ENCODE results near the gene ENSA.
"Not testable (repeated sequence)": the region's sequence is repeated elsewhere in the genome, so short reads cannot be mapped to it uniquely, and the experiment has no call there.

The ENSA gene

GRCh38 chr1:150621497-150622302 lies 7.7 kb downstream of the ENSA start:
- DNase-seq = peak; percentile 11 to 44

GRCh38 chr1:150620919-150621318 lies 8.5 kb downstream of the ENSA start:
- no peak for DNase-seq

GRCh38 chr1:150619576-150620509 lies 9.6 kb downstream of the ENSA start:
- peak in 1 of 2 experiments; percentile 56 for DNase-seq

DNA sequence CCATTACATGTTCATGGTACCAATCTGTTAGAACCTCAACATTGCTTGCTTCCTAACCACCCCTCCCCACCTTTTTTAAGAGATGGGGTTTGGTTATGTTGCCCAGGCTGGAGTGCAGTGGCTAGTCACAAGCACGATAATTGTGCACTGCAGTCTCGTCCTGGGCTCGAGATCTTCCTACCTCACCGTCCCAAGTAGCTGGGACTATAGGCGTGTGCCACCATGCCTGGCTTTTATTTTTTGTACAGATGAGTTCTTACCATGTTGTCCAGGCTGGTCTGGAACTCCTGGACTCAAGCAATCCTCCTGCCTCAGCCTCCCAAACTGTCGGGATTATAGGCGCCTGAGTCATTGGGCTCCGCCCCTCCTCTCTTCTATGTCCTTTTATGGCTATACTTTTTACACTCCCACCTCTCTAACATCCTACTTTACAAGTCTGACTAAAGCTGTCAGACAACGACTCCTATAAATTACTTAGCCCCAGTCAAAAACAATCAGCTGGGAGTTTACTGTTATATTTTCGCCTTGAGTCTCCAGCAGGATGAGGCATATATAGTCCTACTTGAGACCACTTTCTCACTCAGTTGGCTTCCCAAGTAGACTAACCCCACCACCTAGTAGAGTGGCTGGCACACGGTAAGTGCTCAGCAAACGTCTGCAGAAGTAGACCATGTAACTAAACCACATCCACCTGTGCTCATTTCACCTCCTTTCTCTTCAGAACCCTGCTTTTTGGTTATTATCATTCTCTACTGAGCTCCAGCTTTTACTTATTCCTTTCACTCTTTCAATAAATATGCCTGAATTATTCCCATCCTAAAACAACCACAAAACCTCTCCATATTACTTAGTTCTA lies 13.8 kb downstream of the ENSA start:
- no peak for DNase-seq

DNA sequence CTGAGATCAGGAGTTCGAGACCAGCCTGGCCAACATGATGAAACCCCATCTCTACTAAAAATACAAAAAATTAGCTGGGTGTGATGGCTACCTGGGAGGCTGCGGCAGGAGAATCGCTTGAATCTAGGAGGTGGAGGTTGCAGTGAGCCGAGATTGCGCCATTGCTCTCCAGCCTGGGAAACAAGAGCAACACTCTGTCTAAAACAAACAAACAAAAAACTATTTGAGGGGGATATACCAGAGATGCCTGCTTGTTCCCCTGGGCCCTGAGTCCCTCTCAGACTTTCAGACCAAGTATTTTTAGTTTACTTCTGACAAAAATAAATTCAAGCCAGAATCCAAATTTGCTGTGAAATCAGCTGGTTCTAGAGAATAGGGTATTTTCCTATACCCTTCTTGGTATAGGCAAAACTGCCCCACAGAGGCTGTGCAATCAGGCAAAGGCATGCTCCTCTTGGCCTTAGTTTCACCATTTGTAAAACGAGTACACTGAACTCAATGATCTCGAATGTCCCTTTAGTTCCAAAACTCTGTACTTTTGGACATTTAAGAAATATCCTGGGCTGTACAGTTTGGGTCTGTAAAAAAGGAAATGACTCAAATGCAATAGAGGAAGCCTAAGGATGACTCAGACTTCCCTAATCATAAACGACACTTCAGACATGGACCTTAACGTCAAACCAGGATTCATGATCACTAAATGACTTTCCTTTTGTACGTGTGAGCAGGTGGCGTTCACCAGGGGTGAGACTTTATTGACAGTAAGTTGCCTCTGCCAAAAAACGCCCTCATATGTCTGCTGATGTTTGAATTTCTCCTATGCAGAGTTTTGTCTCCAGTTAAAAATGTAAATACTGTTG lies 16.1 kb downstream of the ENSA start:
- DNase-seq = peak; percentile 94 to 99

- no peak for DNase-seq
These were observed 17.4 kb downstream of the ENSA start for GRCh38 chr1:150612014-150612345.

- no peak for DNase-seq
These were observed 18.8 kb downstream of the ENSA start for GRCh38 chr1:150610576-150610975.

- DNase-seq = no peak
These were observed 19.7 kb downstream of the ENSA start for GRCh38 chr1:150609732-150610131.

- no peak for DNase-seq
These were observed 22.8 kb downstream of the ENSA start for GRCh38 chr1:150606463-150607142.

DNA sequence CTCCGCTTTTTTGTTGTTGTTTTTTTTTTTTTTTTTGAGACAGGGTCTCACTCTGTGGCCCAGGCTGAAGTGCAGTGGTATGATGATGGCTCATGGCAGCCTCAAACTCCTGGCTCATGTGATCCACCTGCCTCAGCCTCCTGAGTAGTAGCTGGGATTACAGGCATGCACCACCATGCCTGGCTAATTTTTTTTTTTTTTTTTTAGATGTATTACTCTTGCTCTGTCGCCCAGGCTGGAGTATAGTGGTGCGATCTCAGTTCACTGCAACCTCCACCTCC lies 24.0 kb downstream of the ENSA start:
- DNase-seq = not testable (repeated sequence)

DNA sequence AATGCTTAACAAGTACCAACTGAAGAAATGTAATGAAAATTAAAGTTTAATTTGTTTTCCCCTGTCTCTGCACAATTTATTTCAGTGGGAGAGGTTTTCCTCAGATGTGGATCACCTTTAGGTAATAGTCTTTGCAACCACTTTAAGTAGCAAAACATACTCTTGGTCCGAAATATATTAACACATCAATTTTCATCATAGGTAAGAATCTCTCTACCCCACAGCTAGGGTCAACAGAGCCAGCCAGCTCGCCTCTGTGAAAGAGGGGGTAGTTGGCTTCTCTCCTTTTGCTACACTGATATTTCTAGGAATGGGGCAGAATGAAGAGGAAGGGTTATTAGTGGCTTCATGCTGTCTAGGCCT lies 25.2 kb downstream of the ENSA start:
- no peak for DNase-seq

DNA sequence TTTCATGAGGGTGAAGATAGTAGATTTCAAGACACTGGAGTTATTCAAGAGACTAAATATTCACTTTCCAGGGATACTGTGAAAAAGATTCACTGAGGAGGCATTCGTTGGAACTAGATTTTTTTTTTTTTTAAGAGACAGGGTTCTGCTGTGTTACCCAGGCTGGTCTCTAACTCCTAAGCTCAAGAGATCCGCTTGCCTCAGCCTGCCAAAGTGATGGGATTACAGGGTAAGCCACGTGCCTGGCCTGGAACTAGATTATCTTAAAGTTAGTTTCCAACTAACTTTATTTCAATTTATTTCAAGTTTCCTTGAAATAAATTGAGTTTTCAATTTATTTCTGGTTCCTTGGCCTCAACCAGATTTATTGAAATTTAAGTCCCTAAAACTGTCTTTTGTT lies 25.7 kb downstream of the ENSA start:
- DNase-seq = no peak

DNA sequence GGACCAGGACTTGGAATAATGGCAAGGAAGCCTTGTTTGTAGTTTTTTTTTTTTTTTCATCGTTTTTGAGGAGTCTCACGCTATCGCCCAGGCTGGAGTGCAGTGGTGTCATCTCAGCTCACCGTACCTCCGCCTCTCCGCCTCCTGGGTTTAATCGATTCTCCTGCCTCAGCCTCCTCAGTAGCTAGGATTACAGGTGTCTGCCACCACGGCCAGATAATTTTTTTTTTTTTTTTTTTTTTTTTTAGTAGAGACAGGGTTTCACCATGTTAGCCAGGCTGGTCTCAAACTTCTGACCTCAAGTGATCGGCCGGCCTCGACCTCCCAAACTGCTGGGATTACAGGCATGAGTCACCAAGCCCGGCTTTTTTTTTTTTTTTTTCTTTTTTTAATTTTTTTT lies 27.0 kb downstream of the ENSA start:
- DNase-seq = not testable (repeated sequence)

GRCh38 chr1:150601540-150601939 lies 27.9 kb downstream of the ENSA start:
- DNase-seq = no peak

GRCh38 chr1:150598346-150598745 lies 31.1 kb downstream of the ENSA start:
- DNase-seq = not testable (repeated sequence)

DNA sequence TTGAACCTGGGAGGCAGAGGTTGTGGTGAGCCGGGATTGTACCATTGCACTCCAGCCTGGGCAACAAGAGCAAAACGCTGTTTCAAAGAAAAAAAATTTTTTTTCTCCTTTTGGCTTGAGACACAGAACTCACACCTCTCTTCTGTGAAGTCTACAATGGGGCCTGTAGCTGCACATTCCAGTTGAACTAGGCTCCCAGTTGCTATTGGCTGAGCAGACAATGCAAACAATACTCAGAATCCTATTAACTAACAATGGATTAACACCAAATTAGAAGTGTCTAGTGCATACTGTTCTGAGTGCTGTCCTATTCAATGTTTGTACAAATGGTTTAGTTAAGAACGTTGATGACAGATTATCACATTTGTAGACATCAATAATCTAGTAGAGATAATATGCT lies 32.4 kb downstream of the ENSA start:
- peak in 1 of 2 experiments; percentile 17 for DNase-seq

- no peak for DNase-seq
These were observed 33.1 kb downstream of the ENSA start for GRCh38 chr1:150596095-150596892.

DNA sequence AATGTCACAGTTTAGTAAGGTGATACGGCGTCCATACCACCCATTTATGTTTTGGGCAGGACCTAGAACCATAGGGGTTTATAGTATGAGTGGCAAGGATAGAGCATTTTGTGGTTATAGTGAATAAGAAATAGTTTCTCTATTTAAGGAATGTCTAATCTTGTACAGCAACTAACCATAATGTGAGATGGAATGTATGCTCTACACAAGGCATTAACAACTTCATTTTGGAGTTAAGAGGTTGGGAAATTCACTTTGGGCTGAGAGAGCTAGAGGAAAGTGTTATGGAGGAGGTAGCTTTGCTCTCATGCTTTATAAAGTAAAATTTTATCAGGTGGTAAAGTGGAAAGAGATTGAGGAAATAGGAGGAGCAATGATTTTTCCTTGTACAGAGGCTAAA lies 47.0 kb downstream of the ENSA start:
- DNase-seq = no peak

DNA sequence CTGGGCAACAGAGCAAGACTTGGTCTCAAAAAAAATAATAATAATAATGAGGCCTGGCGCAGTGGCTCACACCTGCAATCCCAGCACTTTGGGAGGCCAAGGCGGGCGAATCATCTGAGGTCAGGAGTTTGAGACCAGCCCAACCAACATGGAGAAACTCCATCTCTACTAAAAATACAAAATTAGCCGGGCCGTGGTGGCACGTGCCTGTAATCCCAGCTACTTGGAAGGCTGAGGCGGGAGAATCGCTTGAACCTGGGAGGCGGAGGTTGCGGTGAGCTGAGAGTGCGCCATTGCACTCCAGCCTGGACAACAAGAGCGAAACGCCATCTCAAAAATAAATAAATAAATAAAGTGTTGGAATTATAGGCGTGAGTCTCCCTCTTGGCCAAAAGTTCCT lies 47.5 kb downstream of the ENSA start:
- not testable (repeated sequence) for DNase-seq

- not testable (repeated sequence) for DNase-seq
These were observed 48.0 kb downstream of the ENSA start for GRCh38 chr1:150581437-150581836.

DNA sequence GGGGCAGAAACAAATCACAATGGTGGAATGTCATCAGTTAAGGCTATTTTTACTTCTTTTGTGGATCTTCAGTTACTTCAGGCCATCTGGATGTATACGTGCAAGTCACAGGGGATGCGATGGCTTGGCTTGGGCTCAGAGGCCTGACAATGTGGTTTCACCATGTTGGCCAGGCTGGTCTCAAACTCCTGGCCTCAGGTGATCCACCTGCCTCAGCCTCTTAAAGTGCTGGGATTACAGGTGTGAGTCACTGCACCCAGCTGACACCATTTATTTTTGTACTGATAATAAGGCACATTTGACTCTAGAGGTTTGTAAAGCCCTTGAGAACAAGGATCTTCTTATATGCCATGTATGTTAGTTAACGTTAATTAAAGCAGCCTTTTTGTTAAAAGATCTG lies 48.4 kb downstream of the ENSA start:
- not testable (repeated sequence) for DNase-seq
